GM21717 (cell line): ENCODE results near the gene CDH8.
"Not testable (repeated sequence)": the region's sequence is repeated elsewhere in the genome, so short reads cannot be mapped to it uniquely, and the experiment has no call there.

Experiments used
- ATAC-seq: cut with Tn5 transposase; IDR thresholded peaks from one replicate; pipeline ENCODE4 v1.9.1; 2021; ENCODE audit warnings: mild to moderate bottlenecking, moderate library complexity; ENCODE audit not compliant: unreplicated experiment

Gene CDH8

GRCh38 chr16:61937646-61938045, 98.6 kb downstream of the CDH8 start:
- ATAC-seq: no peak

GRCh38 chr16:61936522-61936921, 99.7 kb downstream of the CDH8 start:
- ATAC-seq: no peak

- no peak for ATAC-seq
Measured at GRCh38 chr16:61934601-61935000, 101.6 kb downstream of the CDH8 start.

GRCh38 chr16:61929776-61930175, 106.5 kb downstream of the CDH8 start:
- ATAC-seq: no peak

- ATAC-seq: no peak
Measured at GRCh38 chr16:61926766-61927165, 109.5 kb downstream of the CDH8 start.

GRCh38 chr16:61923629-61924028, 112.6 kb downstream of the CDH8 start:
- no peak for ATAC-seq

- no peak for ATAC-seq
Measured at GRCh38 chr16:61921373-61921772, 114.9 kb downstream of the CDH8 start.

- not testable (repeated sequence) for ATAC-seq
Measured at GRCh38 chr16:61917865-61918826, 118.1 kb downstream of the CDH8 start.

- ATAC-seq: no peak
Measured at GRCh38 chr16:61915569-61915968, 120.7 kb downstream of the CDH8 start.

- no peak for ATAC-seq
Measured at GRCh38 chr16:61909074-61909473, 127.2 kb downstream of the CDH8 start.

GRCh38 chr16:61908426-61908825, 127.8 kb downstream of the CDH8 start:
- no peak for ATAC-seq

GRCh38 chr16:61901689-61902088, 134.5 kb downstream of the CDH8 start:
- no peak for ATAC-seq

- no peak for ATAC-seq
Measured at GRCh38 chr16:61900482-61900881, 135.8 kb downstream of the CDH8 start.

- no peak for ATAC-seq
Measured at GRCh38 chr16:61897657-61898056, 138.6 kb downstream of the CDH8 start.

- ATAC-seq: no peak
Measured at GRCh38 chr16:61892531-61892930, 143.7 kb downstream of the CDH8 start.

- peak; percentile 45 for ATAC-seq
Measured at GRCh38 chr16:61891460-61891859, 144.8 kb downstream of the CDH8 start.

- no peak for ATAC-seq
Measured at GRCh38 chr16:61890386-61890785, 145.9 kb downstream of the CDH8 start.

GRCh38 chr16:61887903-61888302, 148.3 kb downstream of the CDH8 start:
- ATAC-seq: peak; percentile 88

GRCh38 chr16:61885343-61885742, 150.9 kb downstream of the CDH8 start:
- ATAC-seq: no peak

- no peak for ATAC-seq
Measured at GRCh38 chr16:61879306-61879705, 156.9 kb downstream of the CDH8 start.

GRCh38 chr16:61877436-61877835, 158.8 kb downstream of the CDH8 start:
- no peak for ATAC-seq

- ATAC-seq: no peak
Measured at GRCh38 chr16:61872778-61873119, 163.5 kb downstream of the CDH8 start.
